ENCODE measurements around the gene PDAP1. TPM values are rescaled to one million over a fixed set of nuclear protein-coding genes. Genes with fewer than 3 reads are reported as not detected.

PDAP1 gene
- total and polyA plus RNA-seq, 2 of the 8 experiments (the other 6 are each of a cell fraction or from before 2014, with no cell fraction given), result 26.6 to 169 TPM

DNA sequence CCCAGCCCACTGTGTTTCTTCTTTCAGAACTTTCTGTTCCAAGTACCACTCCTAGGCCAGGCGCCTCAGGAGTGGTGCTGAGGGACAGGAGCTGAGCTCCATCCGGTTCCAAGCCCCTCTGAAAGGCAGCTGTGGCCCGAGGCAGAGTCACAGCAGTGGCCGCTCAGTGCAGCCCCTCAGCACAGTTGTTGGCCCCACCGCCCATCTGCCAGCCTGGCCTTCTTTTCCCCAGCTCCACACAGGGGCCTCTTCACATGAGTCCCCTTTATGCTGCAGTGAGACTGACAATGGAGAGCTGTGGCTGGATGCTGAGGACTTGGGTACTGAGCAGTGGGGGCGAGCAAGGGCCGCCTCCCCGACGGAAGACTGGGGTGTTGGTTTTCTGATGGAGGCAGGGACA lies 9.9 kb upstream of the PDAP1 start:
- Histone ChIP-seq H3K9me3 (ENCODE audit: insufficient read depth in 2 of 2, low read depth in 1 of 2, low read length in 1 of 2) (no peaks in the 10 kb centered on the region), H4K5ac (ENCODE audit: insufficient read length, low read depth, low read length) (no peak overlapping the region), H3K14ac (ENCODE audit: insufficient read length) (no peak overlapping the region), H3K56ac (replicated peaks; ENCODE audit: insufficient read length, low read depth, low read length) (no peak overlapping the region), H3K4me2 (ENCODE audit: insufficient read depth in 1 of 2, low read depth in 2 of 2, low read length in 2 of 2) (no peak overlapping the region), H3K79me1 (ENCODE audit: low read depth, low read length) (no peaks in the 10 kb centered on the region; the same call in none of the 2 replicates), H4K8ac (ENCODE audit: extremely low read depth, insufficient read depth, low read length) (peak overlapping the region; percentile 35; the same call in 1 of the 2 replicates), H2AK5ac (ENCODE audit: low read depth, low read length) (no peak overlapping the region), H2BK20ac (ENCODE audit: low read length) (no peak overlapping the region), H2AFZ (ENCODE audit: low read length) (no peak overlapping the region), H4K91ac (replicated peaks; ENCODE audit: insufficient read length, low read length) (no peak overlapping the region), H2BK120ac (replicated peaks; ENCODE audit: low read depth, low read length) (no peak overlapping the region), H3K79me2 (ENCODE audit: control insufficient read depth in 1 of 2, insufficient read depth in 2 of 2, low read length in 2 of 2) (no peaks in the 10 kb centered on the region), H2BK12ac (ENCODE audit: low read depth, low read length) (no peak overlapping the region), H3K4me3 (ENCODE audit: extremely low read depth in 1 of 4, insufficient read depth in 2 of 4, low read depth in 3 of 4, low read length in 4 of 4) (no peak overlapping the region), H4K20me1 (replicated peaks in 1 of 2; ENCODE audit: control insufficient read depth in 1 of 2, insufficient read depth in 2 of 2, low read length in 2 of 2) (peaks cover 1 to 15% of the 10 kb centered on the region in 2 experiments), H3K23me2 (ENCODE audit: low read depth, low read length) (no peaks in the 10 kb centered on the region), H2BK5ac (ENCODE audit: low read depth, low read length) (no peak overlapping the region), H3K18ac (ENCODE audit: extremely low read depth, low read length) (no peak overlapping the region), H3K27ac (ENCODE audit: low read depth, low read length) (no peak overlapping the region), H3K36me3 (ENCODE audit: control insufficient read depth in 2 of 4, insufficient read depth in 4 of 4, low read length in 3 of 4) (peaks cover 21 to 68% (median 46%) of the 10 kb centered on the region in 4 experiments), H3K27me3 (replicated peaks in 1 of 4; ENCODE audit: control insufficient read depth in 3 of 4, extremely low read depth in 1 of 4, insufficient read depth in 3 of 4, low read length in 3 of 4) (no peaks in the 10 kb centered on the region; a peak in 1 of 7 replicates), H2BK15ac (ENCODE audit: low read length) (no peak overlapping the region), H3K4me1 (replicated peaks in 1 of 4; ENCODE audit: control insufficient read depth in 3 of 4, insufficient read depth in 4 of 4, low read length in 3 of 4) (no peaks in the 10 kb centered on the region; a peak in 1 of 7 replicates), H3K23ac (ENCODE audit: insufficient read length) (no peak overlapping the region), H3K9ac (replicated peaks in 1 of 4; ENCODE audit: extremely low read depth in 1 of 4, low read depth in 3 of 4, low read length in 3 of 4) (no peak overlapping the region), H3K4ac (replicated peaks; ENCODE audit: insufficient read length, low read depth, low read length) (no peak overlapping the region)
- 91% methylated on average over 9 of the region's 9 CpGs; no CpG with 5 or more reads in 1 of the 2 experiments for WGBS, 2 experiments (ENCODE audit: extremely low coverage in 1 of 2, insufficient coverage in 1 of 2, insufficient read length in 1 of 2, insufficient replicate concordance in 2 of 2, low coverage in 1 of 2, low lambda C conversion rate in 2 of 2, missing lambda C conversion rate in 1 of 2)
- CTCF ChIA-PET (ENCODE audit: partially characterized antibody), result interaction anchor here (0.8 kb wide), 1 partner anchor 9 kb away, joined by 3 read pairs; the partner anchor contains the start of genes BUD31 and PDAP1
- TF ChIP-seq RNF2 (IDR thresholded peaks at IDR 0.05; ENCODE audit: borderline replicate concordance, low read depth, low read length, missing control alignments, poor library complexity, severe bottlenecking), result no peak
- TF ChIP-seq SIN3A (conservative IDR thresholded peaks at IDR 0.05 in 1 of 2, IDR thresholded peaks at IDR 0.05 in 1 of 2; ENCODE audit: low read depth in 1 of 2, low read length in 2 of 2), result no peak
- TF ChIP-seq SAP30 (IDR thresholded peaks at IDR 0.05; ENCODE audit: insufficient read depth, insufficient replicate concordance, low read length), result no peak
- TF ChIP-seq KDM1A (IDR thresholded peaks at IDR 0.05; ENCODE audit: borderline replicate concordance, low read length), result no peak
- TF ChIP-seq KDM5A (IDR thresholded peaks at IDR 0.05; ENCODE audit: low read length), result no peak
- no peak for TF ChIP-seq SIX5 (IDR thresholded peaks at IDR 0.05; ENCODE audit: low read depth, low read length)
- no peak for TF ChIP-seq TCF12 (IDR thresholded peaks at IDR 0.05; ENCODE audit: low read depth, low read length)
- no peak for TF ChIP-seq NRF1 (IDR thresholded peaks at IDR 0.05; ENCODE audit: low read depth, low read length)
- no peak for TF ChIP-seq CEBPB (IDR thresholded peaks at IDR 0.05; ENCODE audit: low read depth, low read length)
- TF ChIP-seq BACH1 (IDR thresholded peaks at IDR 0.05; ENCODE audit: low read length), result no peak
- TF ChIP-seq PHF8 (conservative IDR thresholded peaks at IDR 0.05; ENCODE audit: low read depth, low read length), result no peak
- no peak for TF ChIP-seq ZNF274 (IDR thresholded peaks at IDR 0.05; ENCODE audit: borderline replicate concordance, extremely low read depth, low read length)
- no peak for TF ChIP-seq HDAC6 (IDR thresholded peaks at IDR 0.05; ENCODE audit: low read depth, low read length)
- POLR2A ChIA-PET (ENCODE audit: partially characterized antibody), result interaction anchor here (0.6 to 5.1 kb wide), 10 partner anchors 8 to 97 kb away, joined by 3 to 32 read pairs (median 3); partner anchors contain the start of genes BUD31 and PDAP1
- FAIRE-seq (no peak), DNase-seq (ENCODE audit: low read depth in 1 of 2, low spot score in 2 of 2) (no peak)
